ENCODE measurements around the gene LRPAP1. TPM values are rescaled to one million over a fixed set of nuclear protein-coding genes. Genes with fewer than 3 reads are reported as not detected.

Gene LRPAP1
- polyA plus RNA-seq, 1 of the 3 experiments (the other 2 are of a cell fraction), result 209 TPM

DNA sequence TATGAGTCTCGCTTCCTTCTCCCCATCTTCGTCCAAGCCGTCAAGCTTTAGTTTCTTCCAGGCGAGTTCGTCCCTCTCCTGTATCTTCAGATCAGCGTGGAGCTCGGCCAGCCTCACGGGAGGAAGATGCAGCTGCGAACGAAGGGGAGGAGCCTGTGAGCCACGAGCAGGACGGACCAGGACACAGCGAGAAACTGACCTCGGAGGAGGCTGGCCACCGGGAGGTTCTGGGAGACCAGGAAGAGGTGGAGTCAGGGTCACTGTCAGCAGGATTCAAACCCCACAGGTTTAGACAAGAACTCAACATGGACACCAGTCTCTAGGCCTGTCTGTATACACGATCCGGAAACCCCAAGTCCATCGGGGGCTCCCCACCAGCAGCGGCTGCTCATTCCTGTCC lies 7.3 kb downstream of the LRPAP1 start:
- ChIA-PET CTCF (no interaction called here), POLR2A (no interaction called here)
- no peak overlapping the region for H3K27ac ChIP-seq (ENCODE audit: low read depth in 2 of 2, low read length in 1 of 2)
- no peak for DNase-seq
- H3K27me3 ChIP-seq (ENCODE audit: insufficient read depth), result no peaks in the 10 kb centered on the region
- H3K79me2 ChIP-seq (ENCODE audit: insufficient read depth), result peaks cover 24% of the 10 kb centered on the region
- no peaks in the 10 kb centered on the region for H3K9me3 ChIP-seq
- H3K9me2 ChIP-seq, result no peaks in the 10 kb centered on the region
- H3K4me3 ChIP-seq (ENCODE audit: low read depth in 2 of 2, low read length in 1 of 2), result no peak overlapping the region
- H3K4me2 ChIP-seq, result no peak overlapping the region
- TF ChIP-seq RXRA (IDR thresholded peaks at IDR 0.05; ENCODE audit: borderline replicate concordance, low read depth), result no peak
- TF ChIP-seq RCOR1 (IDR thresholded peaks at IDR 0.05; ENCODE audit: low read length), result no peak
- no peak for TF ChIP-seq GABPA (IDR thresholded peaks at IDR 0.05; ENCODE audit: low read depth)
- TF ChIP-seq EZH2phosphoT487 (IDR thresholded peaks at IDR 0.05; ENCODE audit: borderline replicate concordance, low read depth), result no peak
- no peak for TF ChIP-seq MEF2A (IDR thresholded peaks at IDR 0.05; ENCODE audit: borderline replicate concordance, low read depth)
- H4K20me1 ChIP-seq (ENCODE audit: insufficient read depth), result peaks cover 34% of the 10 kb centered on the region
- peaks cover 0 to 66% of the 10 kb centered on the region in 2 experiments for H3K36me3 ChIP-seq (replicated peaks in 1 of 2; ENCODE audit: control insufficient read depth in 1 of 2, insufficient read depth in 2 of 2, low read length in 1 of 2)
- no peaks in the 10 kb centered on the region for H3F3A ChIP-seq (replicated peaks; ENCODE audit: insufficient read depth)
- H3K9ac ChIP-seq, result no peak overlapping the region
- H3K4me1 ChIP-seq (ENCODE audit: control insufficient read depth in 1 of 2, insufficient read depth in 2 of 2, low read depth in 1 of 2, low read length in 1 of 2), result no peaks in the 10 kb centered on the region; a peak in 1 of 4 replicates
- H2AFZ ChIP-seq (ENCODE audit: low read depth), result no peak overlapping the region
- WGBS (ENCODE audit: low lambda C conversion rate), result 95% methylated on average over 15 of the region's 19 CpGs

DNA sequence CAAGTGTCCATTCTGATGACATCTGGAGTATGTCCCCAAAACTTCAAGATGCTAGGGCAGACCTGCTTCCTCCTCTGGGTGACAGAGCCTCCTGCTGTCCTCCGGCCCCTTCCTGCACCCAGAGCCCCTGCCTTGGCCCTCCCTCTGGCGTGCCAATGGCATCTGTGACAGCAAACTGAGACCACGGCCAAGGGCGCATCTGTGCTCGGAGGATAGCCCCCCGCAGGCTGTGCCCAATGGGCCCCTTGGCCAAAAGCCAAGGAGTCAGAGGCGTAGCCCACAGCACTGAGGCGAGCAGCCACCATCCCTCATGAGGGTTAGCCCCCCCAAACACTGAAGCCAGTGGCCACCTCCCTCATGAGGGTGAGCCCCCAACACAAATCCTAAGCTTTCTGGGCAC lies 7.9 kb downstream of the LRPAP1 start:
- H3K4me1 ChIP-seq (ENCODE audit: control insufficient read depth in 1 of 2, insufficient read depth in 2 of 2, low read depth in 1 of 2, low read length in 1 of 2), result no peaks in the 10 kb centered on the region; a peak in 1 of 4 replicates
- no peak overlapping the region for H3K4me3 ChIP-seq (ENCODE audit: low read depth in 2 of 2, low read length in 1 of 2)
- H4K20me1 ChIP-seq (ENCODE audit: insufficient read depth), result peaks cover 30% of the 10 kb centered on the region
- no peak overlapping the region for H3K4me2 ChIP-seq
- H3K9ac ChIP-seq, result no peak overlapping the region
- DNase-seq, result no peak
- no peak overlapping the region for H2AFZ ChIP-seq (ENCODE audit: low read depth)
- H3K27ac ChIP-seq (ENCODE audit: low read depth in 2 of 2, low read length in 1 of 2), result no peak overlapping the region
- H3K9me2 ChIP-seq, result no peaks in the 10 kb centered on the region
- H3K36me3 ChIP-seq (replicated peaks in 1 of 2; ENCODE audit: control insufficient read depth in 1 of 2, insufficient read depth in 2 of 2, low read length in 1 of 2), result peaks cover 0 to 72% of the 10 kb centered on the region in 2 experiments
- no peaks in the 10 kb centered on the region for H3F3A ChIP-seq (replicated peaks; ENCODE audit: insufficient read depth)
- 82% methylated on average over 2 of the region's 8 CpGs for WGBS (ENCODE audit: low lambda C conversion rate)
- POLR2A ChIA-PET, result no interaction called here
- TF ChIP-seq SMC3 (IDR thresholded peaks at IDR 0.05; ENCODE audit: low read depth, low read length) (no peak), ELF1 (IDR thresholded peaks at IDR 0.05) (no peak), ZBTB33 (IDR thresholded peaks at IDR 0.05; ENCODE audit: borderline replicate concordance, low read depth) (no peak), POLR2AphosphoS5 (IDR thresholded peaks at IDR 0.05; ENCODE audit: low read depth, low read length) (no peak), TCF12 (IDR thresholded peaks at IDR 0.05) (no peak), MXI1 (IDR thresholded peaks at IDR 0.05; ENCODE audit: low read depth, low read length) (no peak), TEAD4 (IDR thresholded peaks at IDR 0.05; ENCODE audit: borderline replicate concordance, insufficient read depth) (no peak), GATA2 (CRISPR knock-in tag; IDR thresholded peaks at IDR 0.05) (no peak), SIN3A (IDR thresholded peaks at IDR 0.05; ENCODE audit: borderline replicate concordance, low read depth, low read length) (no peak), MEF2A (IDR thresholded peaks at IDR 0.05; ENCODE audit: borderline replicate concordance, low read depth) (no peak), JUND (IDR thresholded peaks at IDR 0.05) (no peak), CHD2 (IDR thresholded peaks at IDR 0.05; ENCODE audit: low read length, partially characterized antibody) (no peak), FOSL2 (IDR thresholded peaks at IDR 0.05; ENCODE audit: borderline replicate concordance, low read depth) (no peak), NFIC (IDR thresholded peaks at IDR 0.05; ENCODE audit: borderline replicate concordance) (no peak), FOXJ3 (CRISPR knock-in tag; IDR thresholded peaks at IDR 0.05) (no peak)
- TF ChIP-seq, protein P1, sequence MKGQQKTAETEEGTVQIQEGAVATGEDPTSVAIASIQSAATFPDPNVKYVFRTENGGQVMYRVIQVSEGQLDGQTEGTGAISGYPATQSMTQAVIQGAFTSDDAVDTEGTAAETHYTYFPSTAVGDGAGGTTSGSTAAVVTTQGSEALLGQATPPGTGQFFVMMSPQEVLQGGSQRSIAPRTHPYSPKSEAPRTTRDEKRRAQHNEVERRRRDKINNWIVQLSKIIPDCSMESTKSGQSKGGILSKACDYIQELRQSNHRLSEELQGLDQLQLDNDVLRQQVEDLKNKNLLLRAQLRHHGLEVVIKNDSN (IDR thresholded peaks at IDR 0.05; ENCODE audit: borderline replicate concordance, low read depth), result no peak
- TF ChIP-seq, protein P2, sequence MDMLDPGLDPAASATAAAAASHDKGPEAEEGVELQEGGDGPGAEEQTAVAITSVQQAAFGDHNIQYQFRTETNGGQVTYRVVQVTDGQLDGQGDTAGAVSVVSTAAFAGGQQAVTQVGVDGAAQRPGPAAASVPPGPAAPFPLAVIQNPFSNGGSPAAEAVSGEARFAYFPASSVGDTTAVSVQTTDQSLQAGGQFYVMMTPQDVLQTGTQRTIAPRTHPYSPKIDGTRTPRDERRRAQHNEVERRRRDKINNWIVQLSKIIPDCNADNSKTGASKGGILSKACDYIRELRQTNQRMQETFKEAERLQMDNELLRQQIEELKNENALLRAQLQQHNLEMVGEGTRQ (IDR thresholded peaks at IDR 0.05; ENCODE audit: borderline replicate concordance, low read depth, low read length), result no peak
- TF ChIP-seq, protein P3, sequence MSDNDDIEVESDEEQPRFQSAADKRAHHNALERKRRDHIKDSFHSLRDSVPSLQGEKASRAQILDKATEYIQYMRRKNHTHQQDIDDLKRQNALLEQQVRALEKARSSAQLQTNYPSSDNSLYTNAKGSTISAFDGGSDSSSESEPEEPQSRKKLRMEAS (IDR thresholded peaks at IDR 0.05; ENCODE audit: low read depth), result no peak
- H3K27me3 ChIP-seq (ENCODE audit: insufficient read depth), result no peaks in the 10 kb centered on the region
- CTCF ChIA-PET, result no interaction called here
- peaks cover 21% of the 10 kb centered on the region for H3K79me2 ChIP-seq (ENCODE audit: insufficient read depth)
- no peaks in the 10 kb centered on the region for H3K9me3 ChIP-seq

Data from SK-N-SH (cell line).